Measurements from ENCODE around the gene FAM20A.
"Not testable (repeated sequence)": the region's sequence is repeated elsewhere in the genome, so short reads cannot be mapped to it uniquely, and the experiment has no call there.

The FAM20A gene

GRCh38 chr17:68589086-68589485 lies 12.1 kb downstream of the FAM20A start:
- DNase-seq (ENCODE audit: low read depth in 3 of 3): no peak

- no peak for DNase-seq (ENCODE audit: low read depth in 3 of 3)
Observed at GRCh38 chr17:68588362-68588761, 12.8 kb downstream of the FAM20A start.

DNA sequence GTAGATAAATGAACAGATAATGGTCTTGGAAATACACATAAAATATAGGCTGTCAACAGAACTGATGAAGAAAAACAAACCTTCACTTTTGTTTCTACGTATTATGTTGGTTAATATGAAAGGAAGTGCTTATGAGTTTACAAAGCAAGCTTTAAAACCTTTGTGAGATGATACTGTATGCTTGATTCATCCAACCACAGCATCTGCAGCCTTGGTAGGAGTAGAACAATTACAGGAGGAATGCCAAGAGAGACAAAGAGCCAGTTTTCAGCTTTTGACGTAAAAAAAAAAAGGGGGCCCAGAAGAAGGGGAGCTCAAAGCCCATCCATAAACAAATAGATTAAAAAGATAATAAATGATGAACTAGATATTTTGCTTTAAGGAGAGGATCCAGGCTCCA lies 13.3 kb downstream of the FAM20A start:
- no peak for DNase-seq (ENCODE audit: low read depth in 3 of 3)

DNA sequence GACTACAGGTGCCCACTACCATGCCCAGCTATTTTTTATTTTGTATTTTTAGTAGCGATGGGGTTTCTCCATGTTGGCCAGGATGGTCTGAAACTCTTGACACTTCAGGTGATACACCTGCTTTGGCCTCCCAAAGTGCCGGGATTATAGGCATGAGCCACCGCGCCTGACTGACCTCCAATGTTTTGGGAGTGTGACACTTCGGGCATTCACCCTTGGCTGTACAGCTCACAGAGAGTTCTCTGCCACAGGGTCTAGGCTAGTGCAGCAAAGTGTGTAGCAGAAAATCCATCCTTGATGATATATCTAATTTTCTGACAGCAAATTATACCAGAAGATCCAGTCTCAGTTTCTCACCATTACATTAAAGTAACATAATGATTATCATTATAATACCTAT lies 14.1 kb downstream of the FAM20A start:
- no peak for DNase-seq (ENCODE audit: low read depth in 3 of 3)

- no peak for DNase-seq (ENCODE audit: low read depth in 3 of 3)
Observed at GRCh38 chr17:68585643-68586042, 15.5 kb downstream of the FAM20A start.

GRCh38 chr17:68584581-68585303 lies 16.4 kb downstream of the FAM20A start:
- no peak for DNase-seq (ENCODE audit: low read depth in 3 of 3)

GRCh38 chr17:68582867-68583266 lies 18.3 kb downstream of the FAM20A start:
- DNase-seq (ENCODE audit: low read depth in 3 of 3): not testable (repeated sequence)

DNA sequence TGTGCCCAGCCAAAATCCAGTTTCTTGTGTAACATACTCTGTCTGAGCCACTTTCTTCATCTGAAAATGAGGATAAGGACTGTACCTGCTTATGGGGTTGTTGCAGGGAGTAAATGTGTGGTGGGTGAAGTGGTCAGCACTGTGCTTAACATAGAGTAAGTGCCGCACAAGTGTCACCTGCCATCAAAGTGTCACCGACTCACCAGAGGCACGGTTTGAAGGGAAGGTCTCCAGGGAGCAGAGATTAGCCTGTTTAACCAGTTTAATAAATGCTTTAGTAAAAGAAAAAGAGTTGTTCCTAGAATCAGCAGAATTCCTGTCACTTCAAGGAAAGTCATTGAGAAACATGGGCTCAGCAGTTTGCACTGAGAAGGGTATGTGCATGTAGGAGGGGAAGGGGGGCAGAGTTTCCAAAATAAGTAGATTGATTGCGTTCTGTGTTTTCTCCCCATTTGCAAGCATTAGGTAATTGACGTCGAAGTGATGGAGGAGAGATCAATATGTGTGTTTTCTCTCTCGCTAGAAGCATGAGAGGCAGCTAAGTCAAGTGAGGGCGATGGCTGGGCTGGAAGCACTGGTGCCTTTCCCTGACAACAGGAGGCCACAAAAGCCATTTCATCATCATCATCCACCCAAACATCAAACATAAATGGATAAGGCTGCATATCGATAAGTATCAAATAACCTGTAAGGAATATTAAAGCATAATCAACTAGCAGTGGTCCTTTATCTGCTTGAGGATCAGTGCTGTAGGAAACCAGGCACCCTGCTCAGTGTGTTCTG lies 19.1 kb downstream of the FAM20A start:
- no peak for DNase-seq (ENCODE audit: low read depth in 3 of 3)

GRCh38 chr17:68580236-68580770 lies 20.9 kb downstream of the FAM20A start:
- no peak for DNase-seq (ENCODE audit: low read depth in 3 of 3)

- DNase-seq (ENCODE audit: low read depth in 3 of 3): no peak
Observed at GRCh38 chr17:68579194-68579927, 21.8 kb downstream of the FAM20A start.

DNA sequence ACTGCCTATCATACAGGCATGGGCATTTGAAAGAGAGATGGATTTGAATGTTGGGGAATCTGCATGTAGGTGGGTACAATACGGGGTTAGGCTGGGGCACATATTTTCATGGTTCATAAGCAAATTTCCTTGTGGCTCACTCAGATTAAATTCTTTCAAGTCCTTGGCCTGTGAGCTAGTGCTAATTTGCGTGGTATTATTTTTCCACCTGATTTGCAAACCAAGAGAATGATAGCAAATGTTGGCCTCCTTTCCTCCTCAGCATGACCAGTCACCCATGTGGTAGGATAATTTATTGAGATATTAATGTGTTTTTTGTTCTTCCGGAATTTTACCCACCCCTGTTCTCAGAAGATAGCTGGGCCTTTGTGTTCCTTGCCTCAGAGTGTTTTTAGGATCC lies 22.9 kb downstream of the FAM20A start:
- no peak for DNase-seq (ENCODE audit: low read depth in 3 of 3)

DNA sequence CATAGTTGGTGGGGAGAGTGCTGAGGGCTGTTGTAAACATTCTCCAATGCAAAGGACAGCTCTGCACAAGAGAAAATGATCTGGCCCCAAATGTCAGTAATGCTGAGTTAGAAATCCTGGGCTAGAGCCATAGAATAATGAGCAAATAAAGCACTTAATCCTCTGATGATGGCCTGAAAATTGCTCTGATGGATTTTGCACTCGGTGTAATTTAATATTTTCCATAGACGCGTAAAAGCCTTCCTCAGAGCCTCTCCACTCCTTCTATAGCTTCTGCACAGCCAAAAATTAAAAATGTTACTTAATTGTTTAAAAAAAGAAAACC lies 23.7 kb downstream of the FAM20A start:
- DNase-seq (ENCODE audit: low read depth in 3 of 3): no peak

DNA sequence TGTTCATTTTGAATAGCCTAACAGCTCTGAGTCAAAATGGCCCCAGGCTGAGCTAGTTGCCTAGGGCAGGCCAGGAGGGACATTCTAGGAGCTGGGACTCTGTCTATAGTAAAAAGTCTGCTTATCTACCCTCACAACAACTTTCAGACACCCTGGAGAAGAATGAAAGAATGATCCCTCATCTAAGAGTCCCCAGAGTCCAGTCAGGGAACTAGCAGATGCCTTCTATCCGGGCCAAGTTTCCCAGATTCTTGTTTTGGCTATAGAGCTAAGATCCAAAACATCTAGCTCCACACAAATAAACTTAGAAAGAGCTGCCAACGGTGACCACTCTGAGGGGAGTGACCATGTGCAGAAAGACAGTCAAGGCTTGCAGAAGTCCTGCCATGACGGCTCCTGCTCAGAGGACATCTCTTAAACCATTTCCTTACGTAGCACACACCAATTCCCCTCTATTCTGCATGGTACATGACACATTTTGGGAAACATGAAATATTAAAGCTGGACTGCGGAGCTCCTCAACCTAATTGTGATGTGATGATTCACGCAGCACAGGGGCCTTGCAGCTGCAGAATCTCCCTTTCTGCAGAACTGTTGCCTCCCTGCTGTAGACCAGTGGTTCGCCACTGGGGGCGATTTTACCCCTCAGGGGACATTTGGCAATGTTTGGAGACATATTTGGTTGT lies 24.2 kb downstream of the FAM20A start:
- no peak for DNase-seq (ENCODE audit: low read depth in 3 of 3)

DNA sequence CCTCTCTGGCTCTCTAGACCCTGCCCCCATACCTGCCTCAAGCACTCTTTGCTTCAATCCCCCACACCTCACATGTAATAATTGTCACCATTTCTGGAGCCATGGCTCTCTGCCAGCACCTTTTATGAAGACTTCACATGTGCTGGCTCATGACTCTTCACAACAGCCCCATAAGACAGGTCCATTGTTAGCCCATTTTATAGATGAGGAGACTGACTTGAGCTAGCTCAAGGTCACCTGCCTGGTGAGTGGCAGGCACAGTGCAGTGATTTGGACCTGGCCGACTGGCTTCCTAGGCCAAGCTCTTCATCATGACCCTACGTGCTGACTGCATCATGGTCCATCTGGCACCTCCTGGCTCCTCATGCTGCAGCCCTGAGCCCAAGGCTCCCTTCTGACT lies 25.0 kb downstream of the FAM20A start:
- no peak for DNase-seq (ENCODE audit: low read depth in 3 of 3)

DNA sequence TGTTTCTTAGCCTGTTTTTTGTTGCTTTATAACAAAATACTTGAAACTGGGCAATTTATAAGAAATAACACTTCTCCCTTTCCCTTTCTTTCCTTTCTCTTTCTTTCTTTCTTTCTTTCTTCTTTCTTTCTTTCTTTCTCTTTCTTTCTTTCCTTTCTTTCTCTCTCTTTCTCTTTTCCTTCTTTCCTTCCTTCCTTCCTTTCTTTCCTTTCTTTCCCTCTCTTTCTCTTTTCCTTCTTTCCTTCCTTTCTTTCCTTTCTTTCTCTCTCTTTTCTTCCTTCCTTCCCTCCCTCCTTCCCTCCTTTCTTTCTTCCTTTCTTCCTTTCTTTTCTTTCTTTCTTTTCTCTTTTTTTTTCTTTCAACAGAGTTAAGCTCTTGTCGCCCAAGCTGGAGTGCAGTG lies 27.8 kb downstream of the FAM20A start:
- DNase-seq (ENCODE audit: low read depth in 3 of 3): no peak

DNA sequence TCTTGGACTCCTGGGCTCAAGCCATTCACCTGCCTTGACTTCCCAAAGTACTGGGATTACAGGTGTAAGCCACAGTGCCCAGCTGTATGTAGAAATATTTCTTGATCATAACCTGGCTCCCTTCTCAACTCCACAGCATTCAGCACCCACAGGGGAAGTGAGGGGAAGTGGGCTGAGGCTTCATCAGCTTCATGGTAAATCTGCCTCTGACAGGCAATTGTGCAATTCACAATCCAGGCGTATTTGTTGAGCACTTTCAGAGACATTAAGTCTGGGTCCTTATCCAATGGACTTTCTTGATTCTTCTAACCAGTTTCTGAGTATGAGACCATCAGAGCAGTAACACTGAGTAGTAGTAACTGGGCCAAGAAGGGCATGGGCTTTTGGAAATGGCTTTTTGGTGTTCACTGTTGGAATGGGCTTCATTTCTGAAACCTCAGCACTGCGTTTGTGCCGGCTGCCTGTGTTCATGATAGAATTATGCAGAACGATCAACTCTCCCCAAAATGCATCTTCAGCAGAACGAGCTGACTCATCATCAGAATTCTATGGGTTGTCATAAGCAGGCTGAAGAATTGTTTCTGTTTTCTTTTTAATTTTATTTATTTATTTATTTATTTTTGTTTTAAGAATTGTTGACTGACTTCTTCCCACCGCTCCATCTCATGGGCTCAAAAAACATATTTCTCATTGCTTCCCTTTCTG lies 28.9 kb downstream of the FAM20A start:
- no peak for DNase-seq (ENCODE audit: low read depth in 3 of 3)

DNA sequence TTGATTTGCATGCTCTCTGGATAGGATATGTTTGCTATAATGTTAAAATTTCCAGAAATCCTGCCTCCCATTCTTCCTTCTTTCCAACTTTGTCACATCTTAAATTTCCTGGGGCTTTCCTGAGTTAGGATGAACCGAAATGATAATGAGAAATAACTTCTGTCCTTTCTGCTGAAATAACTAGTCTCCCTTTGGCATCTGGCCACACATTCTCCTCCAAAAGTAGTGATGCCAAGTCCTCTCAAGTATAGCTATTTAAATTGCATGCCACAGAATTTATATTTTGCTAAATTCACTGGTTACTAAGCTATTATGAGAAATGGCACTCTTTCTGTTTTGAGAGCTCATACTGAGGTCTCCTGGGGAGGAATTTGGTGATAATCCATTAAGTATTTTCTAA lies 30.6 kb downstream of the FAM20A start:
- DNase-seq (ENCODE audit: low read depth in 3 of 3): no peak

- DNase-seq (ENCODE audit: low read depth in 3 of 3): no peak
Observed at GRCh38 chr17:68569346-68569745, 31.8 kb downstream of the FAM20A start.

DNA sequence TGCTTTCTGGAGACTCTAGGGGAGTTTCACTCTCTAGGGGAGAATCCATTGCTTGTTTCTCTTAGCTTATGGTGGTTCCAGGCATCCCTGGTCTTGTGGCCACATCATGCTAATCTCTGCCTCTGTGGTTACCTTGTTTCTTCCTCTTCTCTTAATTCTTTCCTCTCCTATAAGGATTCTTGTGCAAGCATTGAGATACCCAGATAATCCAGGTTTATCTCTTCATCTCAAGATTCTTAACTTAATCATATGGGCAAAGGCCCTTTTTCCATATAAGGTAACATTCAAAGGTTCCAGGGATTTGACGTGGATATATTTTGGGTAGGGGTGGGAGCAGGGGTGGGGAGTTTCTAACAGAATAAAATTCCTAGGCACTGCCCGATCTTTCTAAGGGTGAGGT lies 32.6 kb downstream of the FAM20A start:
- no peak for DNase-seq (ENCODE audit: low read depth in 3 of 3)

DNA sequence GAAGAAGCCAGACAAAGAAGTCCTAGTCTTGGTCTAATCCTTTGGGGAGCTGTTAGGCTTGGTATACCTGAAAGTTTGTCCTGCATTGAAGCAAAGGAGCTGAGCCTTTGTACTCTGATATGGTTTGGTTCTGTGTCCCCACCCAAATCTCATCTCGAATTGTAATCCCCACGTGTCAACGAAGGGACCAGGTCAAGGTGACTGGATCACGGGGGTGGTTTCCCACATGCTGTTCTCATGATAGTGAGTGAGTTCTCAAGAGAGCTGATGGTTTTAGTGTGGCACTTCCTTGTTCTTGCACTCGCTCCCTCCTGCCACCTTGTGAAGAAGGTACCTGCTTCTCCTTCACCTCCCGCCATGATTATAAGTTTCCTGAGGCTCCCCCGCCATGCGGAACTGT lies 33.6 kb downstream of the FAM20A start:
- no peak for DNase-seq (ENCODE audit: low read depth in 3 of 3)

DNA sequence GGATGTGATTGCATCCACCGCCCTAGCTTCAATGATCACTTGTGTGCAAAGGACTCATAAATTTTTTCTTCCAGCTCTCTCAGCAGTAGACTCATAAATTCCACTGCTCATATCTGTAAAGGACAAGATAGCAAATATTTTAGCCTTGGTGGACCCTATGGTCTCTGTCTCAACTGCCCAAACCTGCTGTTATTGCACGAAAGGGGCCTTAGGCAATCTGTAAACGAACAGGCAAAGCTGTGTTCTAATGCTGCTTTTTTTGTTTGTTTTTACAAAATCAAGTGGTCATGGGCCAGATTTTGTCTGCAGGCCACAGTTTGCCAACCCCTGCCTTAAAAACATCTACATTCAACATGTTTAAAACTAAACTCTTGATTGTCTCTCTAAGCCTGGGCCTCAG lies 34.1 kb downstream of the FAM20A start:
- DNase-seq (ENCODE audit: low read depth in 3 of 3): no peak

GRCh38 chr17:68566442-68566738 lies 34.8 kb downstream of the FAM20A start:
- no peak for DNase-seq (ENCODE audit: low read depth in 3 of 3)

Data from stimulated activated CD4-positive, alpha-beta T cell treated with anti-CD3 and anti-CD28 coated beads, TNF-alpha, amount 100 ng/mL, for 48 hours (primary cell).